Activated CD4-positive, alpha-beta T cell treated with anti-CD3 and anti-CD28 coated beads for 36 hours (primary cell): Measurements from ENCODE around the gene PDGFRB. TPM values are rescaled to one million over a fixed set of nuclear protein-coding genes. Genes with fewer than 3 reads are reported as not detected.

Experiments
- ATAC-seq: fragments of 200-7000 bp; cut with Tn5 transposase; one replicate; pipeline ENCODE4 v1.10.0; 2021; ENCODE audit warnings: mild to moderate bottlenecking, moderate library complexity
- CTCF ChIA-PET: fragments of 350-600 bp; sonication (Branson Sonifier 250); formaldehyde crosslinking; loops from one replicate; lab custom pipeline; 2021; ENCODE audit warnings: antibody characterized with exemption; lab: Charles Lee
- POLR2A ChIA-PET: fragments of 350-600 bp; sonication (Branson Sonifier 250); formaldehyde crosslinking; loops from one replicate; lab custom pipeline; 2021; ENCODE audit warnings: antibody characterized with exemption, inconsistent platforms; lab: Charles Lee
- DNase-seq: peaks from one replicate; pipeline ENCODE4 v3.0.0-alpha.2; 2020
- H3K27ac Mint-ChIP-seq: one replicate; pipeline ENCODE4 v1.8.0; 2021; ENCODE audit warnings: mixed read lengths
- H3K27me3 Mint-ChIP-seq: one replicate; pipeline ENCODE4 v1.8.0; 2021; ENCODE audit warnings: mixed read lengths
- H3K36me3 Mint-ChIP-seq: one replicate; pipeline ENCODE4 v1.8.0; 2021; ENCODE audit warnings: low read depth, mixed read lengths
- H3K4me1 Mint-ChIP-seq: one replicate; pipeline ENCODE4 v1.8.0; 2021; ENCODE audit warnings: mixed read lengths
- H3K4me3 Mint-ChIP-seq: one replicate; pipeline ENCODE4 v1.8.0; 2021; ENCODE audit warnings: mild to moderate bottlenecking, moderate library complexity, mixed read lengths
- H3K9me3 Mint-ChIP-seq: one replicate; pipeline ENCODE4 v1.8.0; 2021; ENCODE audit warnings: low read depth, mixed read lengths
- intact Hi-C, 2 experiments: fragments of 100-400 bp; cut with DNase I in 1 of 2; cut with micrococcal nuclease in 1 of 2; formaldehyde crosslinking; loops; one replicate each; pipeline versions ENCODE4 v1.14.2 to v1.15.1; 2022 to 2024; cut with DNase I, micrococcal nuclease
- total RNA-seq, 2 experiments: library from RNA; stranded (reverse); gene quantifications; one replicate each; pipeline ENCODE4 v1.2.3, GENCODE V29; 2021

Gene PDGFRB
- total RNA-seq, 2 experiments from 2014 or later, result not detected

- POLR2A ChIA-PET, result no interaction called here
- H3K4me3 Mint-ChIP-seq, result no peak within 1 kb of the TSS
- ATAC-seq, result no peak
Measured at GRCh38 chr5:150189728-150190502, 34.3 kb upstream of the PDGFRB start, which contains the start of gene SLC6A7. TSS of gene SLC6A7 (plus strand) at chr5:150190062. CDS start at chr5:150190328, 266 bp downstream.

DNA sequence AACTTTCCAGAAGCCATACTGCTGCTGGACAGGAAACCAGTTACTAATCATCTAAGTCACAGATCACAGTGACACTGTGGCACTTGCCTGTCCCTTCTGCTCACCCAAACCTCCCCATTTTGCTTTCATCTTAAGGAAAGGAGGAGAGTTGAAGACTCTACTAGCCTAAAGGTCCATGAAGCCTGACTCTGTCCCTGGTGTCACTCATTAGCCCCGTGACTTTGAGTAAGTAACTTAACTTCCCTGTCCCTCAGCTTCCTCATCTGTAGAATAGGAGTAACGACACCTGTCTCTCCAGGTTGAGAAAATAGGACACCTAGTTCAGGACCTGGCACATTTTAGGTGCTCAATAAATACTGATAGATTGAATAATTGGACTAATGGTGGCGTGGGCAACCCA lies 33.7 kb upstream of the PDGFRB start:
- peaks cover 24% of the 10 kb centered on the region for H3K27me3 Mint-ChIP-seq
- H3K27ac Mint-ChIP-seq, result no peak overlapping the region
- DNase-seq (no peak), ATAC-seq (no peak)
- H3K9me3 Mint-ChIP-seq, result no peaks in the 10 kb centered on the region
- intact Hi-C loops, result no loop called here
- POLR2A ChIA-PET, result no interaction called here
- CTCF ChIA-PET, result no interaction called here
- H3K4me3 Mint-ChIP-seq, result no peak overlapping the region
- no peaks in the 10 kb centered on the region for H3K4me1 Mint-ChIP-seq
- H3K36me3 Mint-ChIP-seq, result no peaks in the 10 kb centered on the region

More at GRCh38 chr5:150189728-150190502, 34.3 kb upstream of the PDGFRB start, which contains the start of gene SLC6A7:
- Mint-ChIP-seq H3K9me3 (no peaks in the 10 kb centered on the region), H3K4me1 (no peaks in the 10 kb centered on the region), H3K27me3 (peaks cover 24% of the 10 kb centered on the region), H3K27ac (no peak within 1 kb of the TSS), H3K36me3 (no peaks in the 10 kb centered on the region)
- CTCF ChIA-PET, result no interaction called here
- DNase-seq, result no peak
- intact Hi-C loops, result no loop called here

DNA sequence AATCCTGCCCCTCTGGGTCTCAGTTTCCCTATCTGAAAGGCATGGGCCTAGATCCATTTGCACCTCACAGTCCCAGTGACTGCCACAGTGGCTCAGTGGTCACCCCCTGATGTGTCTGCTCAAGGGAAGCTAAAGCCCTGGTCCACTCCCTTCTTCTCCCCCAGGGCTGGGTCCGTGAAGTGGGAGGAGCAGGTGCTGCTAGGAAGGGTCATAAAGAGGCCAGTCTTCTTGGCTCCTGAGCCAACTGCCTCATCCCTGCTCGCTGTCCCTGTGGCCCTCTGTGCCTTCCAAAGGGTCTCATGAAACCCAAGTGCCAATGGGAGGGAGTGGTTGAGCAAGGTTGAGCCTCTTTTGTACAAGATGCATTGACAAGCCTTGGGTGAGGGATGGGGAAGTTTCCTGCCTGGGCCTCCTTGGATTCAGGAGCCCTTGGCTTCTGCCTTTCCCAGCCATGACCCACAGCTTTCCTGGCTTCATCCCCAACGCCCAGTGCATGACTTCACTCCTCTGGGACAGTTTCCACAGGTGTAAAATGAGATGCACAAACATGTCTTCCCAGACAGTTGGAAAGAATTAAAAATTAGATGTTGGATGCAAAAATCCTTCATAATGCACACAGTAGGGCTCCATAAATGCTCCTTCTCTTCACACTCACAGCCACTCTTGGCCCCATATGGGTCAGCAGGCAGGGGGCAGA lies 32.6 kb upstream of the PDGFRB start:
- H3K9me3 Mint-ChIP-seq, result no peaks in the 10 kb centered on the region
- ATAC-seq, result no peak

GRCh38 chr5:150186897-150187296 lies 31.3 kb upstream of the PDGFRB start:
- CTCF ChIA-PET, result no interaction called here
- Mint-ChIP-seq H3K4me3 (no peak overlapping the region), H3K27me3 (peaks cover 21% of the 10 kb centered on the region), H3K9me3 (no peaks in the 10 kb centered on the region), H3K36me3 (no peaks in the 10 kb centered on the region), H3K4me1 (no peaks in the 10 kb centered on the region), H3K27ac (no peak overlapping the region)
- no peak for ATAC-seq
- intact Hi-C loops, result no loop called here
- POLR2A ChIA-PET, result no interaction called here
- no peak for DNase-seq

More for the DNA sequence above, 32.6 kb upstream of the PDGFRB start:
- Mint-ChIP-seq H3K36me3 (no peaks in the 10 kb centered on the region), H3K4me1 (no peaks in the 10 kb centered on the region), H3K27me3 (peaks cover 24% of the 10 kb centered on the region), H3K27ac (no peak overlapping the region), H3K4me3 (no peak overlapping the region)
- intact Hi-C loops, result no loop called here
- CTCF ChIA-PET, result no interaction called here
- POLR2A ChIA-PET, result no interaction called here
- no peak for DNase-seq

DNA sequence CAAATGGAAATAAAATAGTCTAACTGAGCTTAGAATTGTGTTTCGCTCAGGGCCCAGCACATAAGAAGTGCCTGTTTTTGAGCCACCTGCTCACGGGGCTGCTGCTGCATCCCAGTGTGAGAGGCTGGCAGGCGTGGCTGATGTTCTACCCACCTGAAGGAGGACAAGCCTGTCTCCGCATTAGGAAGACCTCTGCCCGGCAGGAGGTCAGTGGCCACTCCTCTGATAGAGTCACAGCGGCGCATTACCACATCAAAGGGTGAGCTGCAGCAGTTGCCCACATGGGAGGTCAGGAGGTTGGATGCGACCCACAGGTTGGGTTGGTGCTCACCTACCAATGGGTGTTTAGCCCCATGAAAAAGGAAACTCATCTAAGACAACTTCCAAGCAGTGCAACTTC lies 30.5 kb upstream of the PDGFRB start:
- ChIA-PET CTCF (no interaction called here), POLR2A (no interaction called here)
- Mint-ChIP-seq H3K4me1 (no peaks in the 10 kb centered on the region), H3K9me3 (no peaks in the 10 kb centered on the region), H3K4me3 (no peak overlapping the region), H3K27ac (no peak overlapping the region), H3K27me3 (peaks cover 18% of the 10 kb centered on the region), H3K36me3 (no peaks in the 10 kb centered on the region)
- intact Hi-C loops, result no loop called here
- DNase-seq, result no peak
- ATAC-seq, result no peak

- H3K27me3 Mint-ChIP-seq, result peaks cover 18% of the 10 kb centered on the region
- intact Hi-C loops, result no loop called here
- POLR2A ChIA-PET, result no interaction called here
- no peak overlapping the region for H3K27ac Mint-ChIP-seq
- no peaks in the 10 kb centered on the region for H3K36me3 Mint-ChIP-seq
- CTCF ChIA-PET, result no interaction called here
- H3K4me3 Mint-ChIP-seq, result no peak overlapping the region
- H3K4me1 Mint-ChIP-seq, result no peaks in the 10 kb centered on the region
- ATAC-seq, result no peak
- no peaks in the 10 kb centered on the region for H3K9me3 Mint-ChIP-seq
- no peak for DNase-seq
Measured at GRCh38 chr5:150184990-150185912, 29.6 kb upstream of the PDGFRB start.

GRCh38 chr5:150184006-150184405 lies 28.4 kb upstream of the PDGFRB start:
- Mint-ChIP-seq H3K4me1 (no peaks in the 10 kb centered on the region), H3K4me3 (no peak overlapping the region), H3K27ac (no peak overlapping the region), H3K36me3 (no peaks in the 10 kb centered on the region), H3K9me3 (no peaks in the 10 kb centered on the region), H3K27me3 (peaks cover 11% of the 10 kb centered on the region)
- POLR2A ChIA-PET, result interaction anchor here (0.6 kb wide), 1 partner anchor 10 kb away, joined by 3 read pairs; no protein-coding TSS in a partner anchor
- CTCF ChIA-PET, result interaction anchor here (1.0 kb wide), 1 partner anchor 41 kb away, joined by 3 read pairs; no protein-coding TSS in a partner anchor
- ATAC-seq (no peak), DNase-seq (no peak)
- intact Hi-C loops, result no loop called here

DNA sequence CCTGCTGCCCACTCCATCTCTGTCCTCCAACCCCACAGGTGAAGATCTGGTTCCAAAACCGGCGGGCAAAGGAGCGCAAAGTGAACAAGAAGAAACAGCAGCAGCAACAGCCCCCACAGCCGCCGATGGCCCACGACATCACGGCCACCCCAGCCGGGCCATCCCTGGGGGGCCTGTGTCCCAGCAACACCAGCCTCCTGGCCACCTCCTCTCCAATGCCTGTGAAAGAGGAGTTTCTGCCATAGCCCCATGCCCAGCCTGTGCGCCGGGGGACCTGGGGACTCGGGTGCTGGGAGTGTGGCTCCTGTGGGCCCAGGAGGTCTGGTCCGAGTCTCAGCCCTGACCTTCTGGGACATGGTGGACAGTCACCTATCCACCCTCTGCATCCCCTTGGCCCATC lies 27.8 kb upstream of the PDGFRB start:
- Mint-ChIP-seq H3K27ac (no peak overlapping the region), H3K36me3 (no peaks in the 10 kb centered on the region), H3K27me3 (peaks cover 10% of the 10 kb centered on the region), H3K4me1 (no peaks in the 10 kb centered on the region), H3K4me3 (no peak overlapping the region), H3K9me3 (no peaks in the 10 kb centered on the region)
- intact Hi-C loops, result no loop called here
- CTCF ChIA-PET, result interaction anchor here (1.0 kb wide), 1 partner anchor 40 kb away, joined by 3 read pairs; no protein-coding TSS in a partner anchor
- ATAC-seq (no peak), DNase-seq (no peak)
- POLR2A ChIA-PET, result no interaction called here

DNA sequence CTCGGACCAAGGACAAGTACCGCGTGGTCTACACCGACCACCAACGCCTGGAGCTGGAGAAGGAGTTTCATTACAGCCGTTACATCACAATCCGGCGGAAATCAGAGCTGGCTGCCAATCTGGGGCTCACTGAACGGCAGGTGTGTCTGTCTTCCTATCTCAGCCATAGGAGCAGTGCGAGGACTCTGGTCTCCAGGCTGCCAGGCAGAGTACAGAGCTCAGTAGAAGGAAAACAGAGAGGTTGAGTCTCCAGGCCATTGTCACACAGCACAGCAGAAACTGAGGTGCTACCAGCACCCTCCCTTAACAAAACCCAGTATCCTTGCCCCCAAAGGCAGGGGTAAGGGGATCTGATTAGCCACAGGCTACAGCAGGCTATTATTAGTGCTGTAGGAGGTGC lies 27.1 kb upstream of the PDGFRB start:
- Mint-ChIP-seq H3K4me1 (no peaks in the 10 kb centered on the region), H3K4me3 (no peak overlapping the region), H3K36me3 (no peaks in the 10 kb centered on the region), H3K9me3 (no peaks in the 10 kb centered on the region), H3K27me3 (peaks cover 9% of the 10 kb centered on the region), H3K27ac (no peak overlapping the region)
- ChIA-PET CTCF (interaction anchor here (0.7 kb wide), 1 partner anchor 144 kb away, joined by 3 read pairs; no protein-coding TSS in a partner anchor), POLR2A (no interaction called here)
- ATAC-seq (no peak), DNase-seq (no peak)
- intact Hi-C loops, result no loop called here

DNA sequence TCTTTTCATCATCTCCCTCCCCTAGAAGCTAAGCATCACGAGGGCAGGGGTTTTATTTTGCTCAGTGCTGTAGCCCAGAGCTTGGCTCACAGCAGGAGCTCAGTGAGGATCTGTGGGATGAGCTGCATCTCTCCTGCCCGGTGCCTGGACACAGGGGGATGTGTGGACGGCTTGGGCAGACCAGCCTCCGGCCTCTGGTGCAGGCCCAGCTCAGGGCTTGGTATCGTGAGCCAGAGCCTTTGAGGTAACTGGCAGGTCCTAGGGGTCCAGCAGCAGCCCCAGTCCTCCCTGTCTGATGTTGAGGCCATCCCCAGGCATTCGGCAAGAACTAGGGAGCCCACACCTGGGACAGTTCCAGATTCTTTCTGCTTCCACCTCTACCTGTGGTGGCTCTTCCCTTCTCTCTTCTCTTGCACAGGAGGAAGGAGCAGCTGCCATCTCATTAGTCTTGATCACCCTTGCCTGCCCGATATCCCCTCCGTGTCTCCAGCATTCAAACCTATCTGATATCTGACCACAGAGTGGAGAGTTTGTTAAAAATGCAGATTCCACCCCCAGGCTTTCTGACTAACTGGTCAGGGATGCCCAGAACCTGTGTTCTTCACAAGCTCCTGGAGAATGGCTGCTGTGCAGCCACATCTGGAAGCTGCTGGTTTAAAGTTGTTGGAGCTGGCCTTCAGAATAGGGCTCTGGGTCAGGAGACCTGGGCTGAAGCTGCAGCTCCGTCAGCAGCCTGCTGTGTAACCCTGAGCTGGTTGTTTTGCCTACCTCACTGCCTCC lies 26.3 kb upstream of the PDGFRB start:
- ChIA-PET POLR2A (no interaction called here), CTCF (interaction anchor here (0.7 to 1.1 kb wide), 5 partner anchors 19 to 1522 kb away, joined by 3 read pairs; no protein-coding TSS in a partner anchor)
- no peak overlapping the region for H3K4me3 Mint-ChIP-seq
- no peak overlapping the region for H3K27ac Mint-ChIP-seq
- no peaks in the 10 kb centered on the region for H3K9me3 Mint-ChIP-seq
- peaks cover 4% of the 10 kb centered on the region for H3K27me3 Mint-ChIP-seq
- ATAC-seq, result no peak
- no peak for DNase-seq
- no peaks in the 10 kb centered on the region for H3K4me1 Mint-ChIP-seq
- no peaks in the 10 kb centered on the region for H3K36me3 Mint-ChIP-seq
- intact Hi-C loops, result no loop called here
